Glomerular endothelial cell (primary cell): ENCODE measurements around the gene PIAS4. TPM values are rescaled to one million over a fixed set of nuclear protein-coding genes. Genes with fewer than 3 reads are reported as not detected.

Experiments used
- DNase-seq: peaks from one replicate; pipeline ENCODE4 v3.0.0-alpha.2; 2011; ENCODE audit warnings: low read depth, low spot score; ENCODE audit errors: extremely low read depth
- total RNA-seq: library from RNA; depleted of rRNA; stranded (reverse); fragments of >200 nt; gene quantifications from 2 replicates; pipeline ENCODE4 v1.2.3, GENCODE V29; 2015

PIAS4 gene
- total RNA-seq, 1 donor from 2014 or later, result 34.7 TPM

DNA sequence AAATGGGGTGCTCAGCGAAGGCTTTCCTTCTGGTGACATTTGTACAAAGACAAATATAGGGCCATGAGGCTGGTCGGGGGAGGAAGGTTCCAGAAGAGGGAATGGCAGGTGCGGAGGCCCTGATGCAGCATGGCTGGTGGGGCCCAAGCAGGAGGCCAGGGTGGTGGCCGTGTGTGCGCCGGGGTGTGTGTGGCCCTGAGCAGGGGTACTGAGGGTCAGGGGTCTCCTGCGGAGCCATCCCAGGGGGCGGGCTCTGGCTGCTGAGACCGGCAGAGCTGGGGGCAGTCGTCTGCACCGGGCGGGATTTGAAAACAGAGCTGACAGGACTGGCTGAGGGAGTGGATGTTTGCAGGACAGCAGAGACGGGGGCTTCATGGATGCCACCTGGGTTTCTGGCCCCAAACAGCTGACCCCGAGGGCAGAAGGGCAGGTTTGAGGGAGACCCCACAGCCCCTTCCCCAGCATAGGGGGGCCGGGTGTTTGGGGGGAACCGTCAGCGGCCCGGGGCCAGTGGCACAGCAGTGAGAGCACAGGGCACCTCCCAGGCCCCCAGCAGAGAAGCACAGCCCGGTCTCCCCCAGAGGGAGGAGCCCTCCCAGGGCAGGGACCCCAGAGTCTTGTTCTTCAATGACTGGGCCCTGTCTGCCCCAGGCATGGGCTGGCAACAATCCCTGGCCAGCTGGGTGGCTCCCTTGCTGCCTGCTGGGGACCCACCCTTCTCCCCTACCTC, 11.4 kb downstream of the PIAS4 start:
- DNase-seq, result no peak

DNA sequence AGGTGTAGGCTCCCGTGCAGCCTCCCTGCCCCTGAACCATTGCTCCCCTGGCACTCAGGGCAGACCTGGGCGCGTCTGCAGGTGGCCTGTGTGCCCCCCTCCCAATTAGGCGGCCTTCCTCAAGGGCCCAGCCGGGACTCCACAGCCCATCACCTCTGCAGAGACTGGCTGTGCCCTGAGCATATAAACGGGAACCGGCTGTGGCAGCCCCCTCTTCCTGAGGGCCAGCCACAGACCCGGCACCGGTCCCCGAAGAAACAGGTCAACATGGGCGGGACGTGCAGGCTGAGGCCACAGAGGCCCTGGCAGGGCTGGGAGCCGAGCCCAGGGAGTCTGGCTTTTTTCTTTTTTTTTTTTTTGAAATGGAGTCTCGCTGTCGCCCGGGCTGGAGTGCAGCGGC, 12.0 kb downstream of the PIAS4 start:
- DNase-seq, result no peak

- no peak for DNase-seq
Observed at GRCh38 chr19:4023600-4024398, 16.3 kb downstream of the PIAS4 start.

DNA sequence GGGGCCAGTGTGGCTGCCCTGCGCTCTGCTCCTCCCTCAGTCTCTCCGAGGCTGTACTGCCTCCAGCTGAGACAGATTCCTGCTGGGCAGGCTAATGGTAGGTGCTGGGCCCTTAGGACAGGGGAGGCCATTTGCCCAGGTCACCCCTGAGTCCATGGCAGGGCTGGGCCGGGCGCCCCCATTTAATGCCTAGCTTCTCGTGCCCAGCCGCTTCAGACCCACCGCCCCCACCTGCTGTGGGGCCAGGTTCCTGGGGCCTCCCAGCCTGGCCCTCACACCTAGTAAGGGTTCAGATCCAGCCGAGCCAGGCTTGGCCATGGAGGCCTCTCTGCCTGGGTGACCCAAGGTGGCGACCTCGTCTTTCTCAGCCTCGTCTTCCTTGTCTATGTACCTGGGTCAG, 17.8 kb downstream of the PIAS4 start:
- no peak for DNase-seq

DNA sequence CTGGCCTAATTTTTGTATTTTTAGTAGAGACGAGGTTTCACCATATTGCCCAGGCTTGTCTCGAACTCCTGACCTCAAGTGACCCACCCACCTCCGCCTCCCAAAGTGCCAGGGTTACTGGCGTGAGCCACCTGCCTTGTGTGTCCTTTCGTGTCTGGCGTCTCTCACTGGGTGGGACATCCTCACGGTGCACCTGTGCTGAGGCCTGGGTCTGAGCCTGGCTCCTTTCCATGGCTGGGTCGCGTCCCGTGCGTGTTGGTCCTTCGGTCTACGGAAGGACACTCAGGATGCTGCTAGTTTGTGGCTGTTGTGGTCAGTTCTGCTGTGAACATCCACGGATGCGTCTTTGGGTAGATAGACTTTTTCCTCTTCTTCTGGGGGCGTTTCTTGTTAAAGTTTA, 19.6 kb downstream of the PIAS4 start:
- DNase-seq, result no peak

GRCh38 chr19:4028334-4029246, 21.1 kb downstream of the PIAS4 start:
- no peak for DNase-seq

DNA sequence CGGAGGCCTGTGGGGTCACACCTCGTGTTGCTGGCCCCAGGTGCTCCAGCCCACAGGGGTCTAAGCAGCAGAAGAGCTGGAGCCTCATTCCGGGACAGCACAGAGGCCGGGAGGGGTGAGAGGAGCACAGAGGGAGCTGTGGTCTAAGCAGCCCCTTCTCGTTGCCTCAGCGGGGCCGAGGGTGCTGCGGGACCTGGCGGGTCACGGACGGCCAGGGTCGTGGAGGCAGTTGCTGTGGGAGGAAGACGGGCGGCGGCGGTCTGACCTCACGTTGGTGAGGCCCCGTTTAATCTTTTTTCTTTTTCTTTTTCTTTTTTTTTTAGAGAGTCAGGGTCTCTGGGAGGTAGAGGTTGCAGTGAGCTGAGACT, 21.7 kb downstream of the PIAS4 start:
- no peak for DNase-seq

DNA sequence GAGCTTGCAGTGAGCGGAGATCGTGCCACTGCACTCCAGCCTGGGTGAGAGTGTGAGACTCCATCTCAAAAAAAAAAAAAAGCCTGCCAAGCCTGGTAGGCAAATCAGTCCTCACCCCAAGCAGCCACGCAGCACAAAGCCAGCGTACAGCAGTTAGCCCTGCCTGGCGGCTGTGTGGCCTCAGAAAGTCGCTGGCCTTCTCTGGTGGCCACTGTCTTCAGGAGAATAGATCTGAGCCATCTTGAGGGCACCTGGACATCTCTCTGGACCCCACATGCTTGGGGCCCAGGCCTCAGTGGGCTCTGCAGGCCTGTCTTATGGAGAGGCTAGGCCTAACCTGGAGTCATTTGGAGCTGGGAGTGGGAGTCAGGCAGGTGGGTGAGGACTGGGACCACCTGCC, 23.0 kb downstream of the PIAS4 start:
- DNase-seq, result no peak

DNA sequence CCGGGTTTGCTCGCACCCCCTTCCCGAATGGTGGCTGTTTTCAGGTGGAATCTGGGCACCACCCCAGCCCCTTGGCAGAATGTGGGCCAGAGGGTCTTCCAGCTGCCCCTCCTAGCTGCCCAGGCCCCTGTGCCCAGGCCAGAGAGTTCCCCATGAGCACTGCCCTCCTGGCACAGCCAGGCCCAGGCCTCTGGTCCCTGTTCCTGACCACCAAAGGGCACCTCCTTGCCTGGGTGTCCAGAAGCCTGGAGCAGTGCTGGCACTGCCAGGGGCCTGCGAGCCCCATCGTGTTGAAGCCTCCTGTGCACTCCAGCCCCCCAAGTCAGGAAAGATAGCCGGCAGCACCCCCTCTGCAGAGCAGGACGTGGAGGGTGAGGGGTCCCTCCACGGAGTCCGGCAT, 23.4 kb downstream of the PIAS4 start:
- DNase-seq, result no peak

- DNase-seq, result no peak
Observed at GRCh38 chr19:4031420-4031819, 23.9 kb downstream of the PIAS4 start.

DNA sequence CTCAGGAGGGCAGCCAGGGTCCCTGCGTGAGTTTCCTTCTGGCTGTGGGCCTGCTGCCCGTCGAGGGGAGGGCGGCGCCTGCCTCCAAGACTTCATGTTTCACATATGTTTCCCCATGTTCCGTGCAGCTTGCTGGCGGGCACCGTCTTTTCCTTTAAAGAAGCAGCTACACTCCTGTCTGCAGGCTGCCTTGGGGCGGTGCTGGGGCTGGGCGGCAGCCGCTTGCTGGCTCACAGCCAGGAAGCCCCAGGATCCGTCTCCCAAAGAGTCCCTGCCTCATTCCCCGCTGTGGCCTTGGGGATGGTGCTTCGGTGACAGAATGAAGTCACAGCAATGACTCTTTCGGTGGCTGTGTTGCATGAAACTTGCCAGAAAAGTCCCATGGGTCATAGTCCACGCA, 24.9 kb downstream of the PIAS4 start:
- DNase-seq, result no peak

DNA sequence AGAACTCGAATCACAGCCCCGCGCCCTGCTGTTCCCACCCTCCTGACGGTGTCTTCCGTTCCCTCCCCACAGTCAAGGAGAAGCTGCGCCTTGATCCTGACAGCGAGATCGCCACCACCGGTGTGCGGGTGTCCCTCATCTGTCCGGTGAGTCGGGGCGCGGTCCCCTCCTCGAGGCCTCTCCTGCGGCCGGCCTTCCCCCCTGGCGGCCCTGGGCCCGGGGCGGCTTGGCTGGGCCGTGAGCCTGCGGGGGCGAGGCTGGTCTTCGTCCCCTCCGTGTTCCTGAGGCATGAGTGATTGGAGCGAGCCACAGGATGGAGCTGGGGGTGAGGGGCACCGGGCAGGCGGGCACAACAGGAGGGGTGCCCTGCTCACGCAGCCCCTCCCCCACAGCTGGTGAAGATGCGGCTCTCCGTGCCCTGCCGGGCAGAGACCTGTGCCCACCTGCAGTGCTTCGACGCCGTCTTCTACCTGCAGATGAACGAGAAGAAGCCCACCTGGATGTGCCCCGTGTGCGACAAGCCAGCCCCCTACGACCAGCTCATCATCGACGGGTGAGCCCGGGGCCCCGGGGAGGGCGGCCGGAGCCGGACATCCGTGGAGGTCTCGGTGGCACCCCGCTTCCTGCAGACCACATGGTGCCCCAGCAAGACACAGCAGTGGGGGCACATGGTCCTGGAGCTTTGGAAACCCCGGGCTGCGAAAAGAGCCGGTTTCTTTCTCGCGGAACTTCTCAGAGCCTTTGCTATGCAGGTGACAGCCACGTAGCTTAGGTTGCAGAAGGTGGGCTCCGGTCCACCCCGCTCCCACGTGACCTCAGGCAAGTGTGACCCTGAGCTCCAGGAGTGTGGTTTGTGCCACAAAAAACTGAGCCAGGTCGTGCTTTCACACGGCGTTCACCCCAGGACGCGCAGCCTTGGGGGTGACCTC, 25.8 kb downstream of the PIAS4 start:
- DNase-seq, result no peak

GRCh38 chr19:4034048-4035017, 26.8 kb downstream of the PIAS4 start:
- DNase-seq, result no peak

DNA sequence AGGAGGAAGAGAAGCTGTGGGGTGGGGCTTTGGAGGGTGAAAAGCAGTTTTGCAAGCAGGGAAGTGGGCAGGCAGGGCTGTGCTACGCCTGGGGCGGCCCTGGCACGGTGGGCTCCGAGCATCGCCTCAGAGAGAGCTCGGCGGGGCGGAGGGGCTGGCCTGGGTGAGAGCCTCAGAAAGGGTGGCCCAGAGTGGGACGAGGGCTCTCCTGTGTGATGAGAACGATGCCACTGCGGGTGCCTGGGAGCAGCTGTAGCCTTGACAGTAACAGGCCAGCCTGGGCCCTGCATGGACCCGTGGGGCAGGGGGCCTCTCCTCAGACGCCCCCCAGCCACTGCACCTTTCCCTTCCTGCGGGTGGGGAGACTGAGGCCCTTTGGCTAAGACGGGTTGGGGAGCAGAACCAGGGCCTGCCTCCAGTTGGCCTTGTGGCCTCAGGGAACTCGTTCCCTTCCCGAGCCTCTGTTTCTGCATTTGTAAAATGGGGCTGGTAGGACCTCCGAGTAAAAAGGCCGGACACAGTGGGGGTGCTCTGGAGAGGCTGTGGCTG, 27.6 kb downstream of the PIAS4 start:
- DNase-seq, result no peak

DNA sequence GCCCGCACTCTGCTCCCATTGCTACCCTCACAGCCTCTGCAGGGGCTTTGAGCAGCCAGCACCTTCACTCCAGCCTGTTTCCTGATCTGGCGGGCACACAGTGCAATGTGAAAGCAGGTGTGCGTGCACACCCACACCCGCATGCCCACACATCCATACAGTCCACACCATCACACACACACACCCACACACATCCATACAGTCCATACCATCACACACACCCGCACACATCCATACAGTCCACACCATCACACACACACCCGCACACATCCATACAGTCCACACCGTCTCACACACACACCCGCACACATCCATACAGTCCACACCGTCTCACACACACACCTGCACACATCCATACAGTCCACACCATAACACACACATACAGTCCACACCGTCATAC, 28.0 kb downstream of the PIAS4 start:
- no peak for DNase-seq

DNA sequence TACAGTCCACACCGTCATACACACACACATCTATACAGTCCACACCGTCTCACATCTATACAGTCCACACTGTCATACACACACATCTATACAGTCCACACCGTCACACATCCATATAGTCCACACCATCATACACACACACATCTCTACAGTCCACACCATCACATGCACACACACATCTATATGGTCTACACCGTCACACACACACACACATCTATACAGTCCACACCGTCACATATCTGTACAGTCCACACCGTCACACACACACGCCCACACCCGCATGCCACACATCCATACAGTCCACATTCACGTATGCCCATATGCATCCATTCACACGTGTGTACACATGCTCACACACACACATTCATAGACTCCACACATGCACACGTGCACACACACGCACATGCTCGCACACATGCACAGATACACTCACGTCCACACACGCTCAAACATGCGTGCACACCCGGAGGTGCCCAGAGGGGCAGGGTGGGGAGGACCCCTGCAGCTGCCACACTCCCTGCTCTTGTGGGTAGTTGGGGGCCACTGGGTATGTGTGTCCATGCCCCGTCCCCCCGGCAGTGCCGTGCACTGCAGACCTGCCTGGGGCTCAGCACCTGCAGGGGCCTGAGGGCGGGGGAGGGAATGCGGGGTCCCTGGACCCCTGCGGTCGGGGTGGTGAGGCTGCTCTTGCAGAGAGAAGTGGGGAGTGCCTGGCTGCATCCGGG, 29.2 kb downstream of the PIAS4 start:
- DNase-seq, result no peak

DNA sequence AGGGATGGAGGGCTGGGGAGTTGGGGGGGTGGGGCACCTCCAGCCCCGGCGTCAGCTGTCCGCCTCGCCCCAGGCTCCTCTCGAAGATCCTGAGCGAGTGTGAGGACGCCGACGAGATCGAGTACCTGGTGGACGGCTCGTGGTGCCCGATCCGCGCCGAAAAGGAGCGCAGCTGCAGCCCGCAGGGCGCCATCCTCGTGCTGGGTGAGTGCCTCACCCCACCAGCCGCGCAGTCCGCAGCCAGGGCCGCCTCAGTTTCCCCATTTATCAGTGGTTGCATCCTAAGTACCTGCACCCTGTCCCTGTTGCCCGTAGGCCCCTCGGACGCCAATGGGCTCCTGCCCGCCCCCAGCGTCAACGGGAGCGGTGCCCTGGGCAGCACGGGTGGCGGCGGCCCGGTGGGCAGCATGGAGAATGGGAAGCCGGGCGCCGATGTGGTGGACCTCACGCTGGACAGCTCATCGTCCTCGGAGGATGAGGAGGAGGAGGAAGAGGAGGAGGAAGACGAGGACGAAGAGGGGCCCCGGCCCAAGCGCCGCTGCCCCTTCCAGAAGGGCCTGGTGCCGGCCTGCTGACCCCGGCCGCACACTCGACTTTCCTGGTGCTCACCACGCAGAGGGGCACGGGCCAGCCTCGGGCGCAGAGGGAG, 29.9 kb downstream of the PIAS4 start:
- DNase-seq, result no peak

GRCh38 chr19:4038057-4038456, 30.5 kb downstream of the PIAS4 start:
- no peak for DNase-seq
